H1 (cell line): ENCODE data around the gene DRD2. TPM values are rescaled to one million over a fixed set of nuclear protein-coding genes. Genes with fewer than 3 reads are reported as not detected.

Source experiments
- CHD7 ChIP-seq: fragments of 300-600 bp; sonication (generic); IDR thresholded peaks from 2 replicates; pipeline ENCODE4 v1.7.1; 2012; ENCODE audit warnings: low read length, moderate library complexity, mild to moderate bottlenecking, inconsistent platforms; ENCODE audit not compliant: insufficient replicate concordance
- CTCF ChIP-seq, 3 experiments: IDR thresholded peaks; 1 replicate in 2 of 3; 2 replicates in 1 of 3; pipeline versions ENCODE4 v1.5.1 to v1.6.1; 2011; ENCODE audit warnings: low read length in 3 of 3, mild to moderate bottlenecking in 3 of 3, inconsistent platforms in 2 of 3, low read depth in 1 of 3, moderate library complexity in 1 of 3; ENCODE audit not compliant: insufficient read depth in 1 of 3; ENCODE audit errors: control extremely low read depth in 1 of 3
- EZH2 ChIP-seq: fragments of 200-600 bp; sonication (generic); IDR thresholded peaks from 2 replicates; pipeline ENCODE4 v1.7.1; 2012; ENCODE audit warnings: low read depth, mild to moderate bottlenecking, moderate library complexity, low read length, inconsistent platforms; ENCODE audit not compliant: severe bottlenecking
- FOSL1 ChIP-seq: IDR thresholded peaks from 2 replicates; pipeline ENCODE4 v1.6.1; 2011; ENCODE audit warnings: mild to moderate bottlenecking, low read depth, low read length, moderate library complexity; ENCODE audit not compliant: insufficient read depth
- KDM4A ChIP-seq: IDR thresholded peaks from one replicate; pipeline ENCODE4 v1.7.1; 2012; ENCODE audit warnings: low read depth, mild to moderate bottlenecking, moderate library complexity, low read length, inconsistent platforms; ENCODE audit not compliant: severe bottlenecking
- RXRA ChIP-seq: IDR thresholded peaks from 2 replicates; pipeline ENCODE4 v1.6.1; 2011; ENCODE audit warnings: low read depth, mild to moderate bottlenecking, low read length, moderate library complexity; ENCODE audit not compliant: insufficient read depth
- SP4 ChIP-seq: IDR thresholded peaks from 2 replicates; pipeline ENCODE4 v1.6.1; 2012; ENCODE audit warnings: low read length, inconsistent platforms
- polyA plus RNA-seq, 7 experiments: library from polyadenylated mRNA; depleted of rRNA in 3 of 7; stranded (reverse) in 5 of 7; unstranded in 2 of 7; fragments of >200 nt in 5 of 7; fragments of 200-250 nt in 2 of 7; gene quantifications; 1 replicate in 5 of 7; 2 replicates in 1 of 7; 4 replicates in 1 of 7; pipeline versions ENCODE4 v1.2.1 to v1.2.3, GENCODE V29; 2011 to 2013; ENCODE audit warnings: missing spikeins in 2 of 7, mixed read lengths in 2 of 7
- total RNA-seq: library from RNA; stranded (reverse); fragmentation: NEBNext Ultra II Directional; extraction: Animal tissue kit (Norgen Biotek cat#: 25700); gene quantifications from 2 replicates; pipeline ENCODE4 v1.2.1, GENCODE V29; 2021

The DRD2 gene
- total and polyA plus RNA-seq, 2 of the 8 experiments (the other 6 are each of a cell fraction or from before 2014, with no cell fraction given), result 0.26 to 0.41 TPM

GRCh38 chr11:113435190-113435968 lies 39.8 kb downstream of the DRD2 start (continued):
- TF ChIP-seq CHD7, result no peak
- no peak for TF ChIP-seq EZH2
- no peak for TF ChIP-seq FOSL1
- no peak for TF ChIP-seq CTCF (IDR thresholded peaks at IDR 0.05; ENCODE audit: control extremely low read depth in 1 of 3, insufficient read depth in 1 of 3, low read depth in 1 of 3, low read length in 3 of 3)
- no peak for TF ChIP-seq KDM4A
- no peak for TF ChIP-seq RXRA
- TF ChIP-seq SP4, result no peak
